Skeletal muscle tissue (tissue), 4 donors: ENCODE results near the gene RTTN. TPM values are rescaled to one million over a fixed set of nuclear protein-coding genes. Genes with fewer than 3 reads are reported as not detected.

Experiments
- H3K27ac ChIP-seq: one replicate; pipeline ENCODE4 v1.7.0; 2013; ENCODE audit warnings: mild to moderate bottlenecking, low read depth, low read length, inconsistent platforms
- H3K27me3 ChIP-seq, 3 donors: one replicate each; pipeline ENCODE4 v1.7.0; 2013; ENCODE audit warnings: low read length in 3 of 3; ENCODE audit not compliant: control insufficient read depth in 3 of 3, insufficient read depth in 3 of 3
- H3K36me3 ChIP-seq, 3 donors: one replicate each; pipeline ENCODE4 v1.7.0; 2013; ENCODE audit warnings: low read length in 3 of 3; ENCODE audit not compliant: control insufficient read depth in 3 of 3, insufficient read depth in 3 of 3
- H3K4me1 ChIP-seq, 3 donors: one replicate each; pipeline ENCODE4 v1.7.0; 2013; ENCODE audit warnings: low read length in 3 of 3, mild to moderate bottlenecking in 3 of 3; ENCODE audit not compliant: control insufficient read depth in 3 of 3, insufficient read depth in 3 of 3
- H3K4me3 ChIP-seq, 3 donors: one replicate each; pipeline ENCODE4 v1.7.0; 2013; ENCODE audit warnings: low read length in 3 of 3
- H3K9ac ChIP-seq, 3 donors: one replicate each; pipeline ENCODE4 v1.7.0; 2013; ENCODE audit warnings: low read length in 3 of 3, mild to moderate bottlenecking in 3 of 3, moderate library complexity in 2 of 3, low read depth in 1 of 3
- H3K9me3 ChIP-seq, 3 donors: one replicate each; pipeline ENCODE4 v1.7.0; 2013; ENCODE audit warnings: low read length in 3 of 3; ENCODE audit not compliant: control insufficient read depth in 3 of 3
- total RNA-seq: library from RNA; depleted of rRNA; stranded (reverse); fragments of >200 nt; gene quantifications from one replicate; pipeline ENCODE4 v1.2.3, GENCODE V29; 2014
- donor health status: Osteomylitis.

Gene RTTN
- total RNA-seq, 1 donor from 2014 or later: 43.8 TPM

DNA sequence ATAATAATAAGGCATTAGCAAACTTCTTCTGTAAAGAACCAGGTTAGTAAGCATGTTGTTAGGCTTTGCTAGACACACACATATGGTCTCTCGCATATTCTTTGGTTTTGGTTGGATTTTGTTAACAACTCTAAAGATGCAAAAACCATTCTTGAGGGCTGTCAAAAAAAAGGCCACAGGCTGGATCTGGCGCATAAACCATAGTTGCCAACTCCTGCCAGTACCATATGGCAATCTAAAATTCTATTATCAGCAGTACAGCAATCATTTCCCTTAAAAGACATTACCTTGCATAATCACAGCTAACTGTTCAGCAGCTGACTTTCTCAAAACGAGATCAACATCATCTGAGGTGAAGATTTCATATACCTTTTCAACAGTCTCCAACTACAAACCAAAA lies 63.5 kb downstream of the RTTN start:
- no peak overlapping the region for H3K9ac ChIP-seq
- H3K36me3 ChIP-seq: peaks cover 4 to 22% (median 12%) of the 10 kb centered on the region in 3 donors
- no peaks in the 10 kb centered on the region for H3K27me3 ChIP-seq
- H3K9me3 ChIP-seq: no peaks in the 10 kb centered on the region
- H3K4me3 ChIP-seq: no peak overlapping the region
- no peak overlapping the region for H3K27ac ChIP-seq
- no peaks in the 10 kb centered on the region for H3K4me1 ChIP-seq

DNA sequence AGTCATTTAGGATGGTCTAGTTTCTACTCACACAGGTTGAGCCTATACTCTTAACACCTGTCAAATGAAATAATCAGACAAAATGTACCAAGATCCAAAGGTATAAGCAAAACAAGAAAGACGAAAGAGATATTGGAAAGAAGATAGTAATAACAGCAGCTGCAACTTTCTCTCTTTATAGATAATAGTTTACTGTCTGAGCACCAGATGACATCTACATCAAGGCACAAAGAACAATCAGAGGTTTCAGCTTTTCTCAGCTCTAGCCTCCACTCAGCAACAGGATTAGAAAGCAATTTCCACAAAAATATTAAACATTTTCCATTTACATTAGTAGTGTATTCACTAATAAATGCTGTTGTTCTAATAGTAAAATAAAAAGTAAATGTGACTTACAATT lies 66.3 kb downstream of the RTTN start:
- Histone ChIP-seq H3K4me3 (no peak overlapping the region), H3K27me3 (no peaks in the 10 kb centered on the region), H3K4me1 (no peaks in the 10 kb centered on the region), H3K9ac (no peak overlapping the region), H3K36me3 (peaks cover 0 to 5% (median 0%) of the 10 kb centered on the region in 3 donors), H3K9me3 (no peaks in the 10 kb centered on the region), H3K27ac (no peak overlapping the region)

DNA sequence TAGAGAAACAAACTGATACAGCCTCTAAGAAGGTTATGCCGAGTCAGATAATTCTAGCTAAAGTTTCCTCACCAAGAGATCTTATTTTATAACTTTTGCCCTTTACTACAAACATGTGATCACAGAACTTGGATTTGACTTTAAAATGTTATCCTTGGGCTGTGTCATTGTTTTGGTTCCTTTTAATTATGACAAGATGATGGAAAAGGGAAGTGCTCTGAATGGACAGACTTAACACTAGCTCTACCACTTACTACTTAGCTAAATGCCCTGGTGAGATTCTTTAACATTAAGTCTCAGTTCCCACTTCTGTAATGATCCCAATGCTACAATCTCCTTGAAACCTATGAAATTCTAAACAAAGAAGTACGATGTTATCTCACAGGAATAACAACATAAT lies 69.9 kb downstream of the RTTN start:
- Histone ChIP-seq H3K9me3 (no peaks in the 10 kb centered on the region), H3K27ac (no peak overlapping the region), H3K4me3 (no peak overlapping the region), H3K4me1 (no peaks in the 10 kb centered on the region), H3K36me3 (peaks cover 0 to 3% (median 0%) of the 10 kb centered on the region in 3 donors), H3K27me3 (no peaks in the 10 kb centered on the region), H3K9ac (no peak overlapping the region)

DNA sequence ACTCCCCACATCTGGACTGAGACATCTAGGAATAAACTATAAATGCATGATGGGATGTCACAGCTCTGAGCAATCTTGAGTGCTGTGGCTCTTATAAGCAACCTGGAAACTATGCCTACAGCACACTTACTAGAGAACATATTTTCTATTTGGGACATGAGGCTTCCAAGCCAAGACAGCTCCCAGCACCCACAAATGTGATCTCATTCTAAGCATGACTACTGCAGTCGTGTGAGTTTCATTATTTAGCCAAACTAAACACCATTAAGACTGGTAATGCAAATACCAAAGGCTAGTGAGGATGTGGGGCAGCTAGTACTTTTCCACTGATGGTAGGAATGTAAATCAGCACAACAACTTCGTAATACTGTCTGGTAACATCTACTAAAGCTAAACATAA lies 72.5 kb downstream of the RTTN start:
- Histone ChIP-seq H3K9me3 (no peaks in the 10 kb centered on the region), H3K36me3 (peaks cover 0 to 6% (median 0%) of the 10 kb centered on the region in 3 donors), H3K9ac (no peak overlapping the region), H3K27me3 (no peaks in the 10 kb centered on the region), H3K4me3 (no peak overlapping the region), H3K27ac (no peak overlapping the region), H3K4me1 (no peaks in the 10 kb centered on the region)

DNA sequence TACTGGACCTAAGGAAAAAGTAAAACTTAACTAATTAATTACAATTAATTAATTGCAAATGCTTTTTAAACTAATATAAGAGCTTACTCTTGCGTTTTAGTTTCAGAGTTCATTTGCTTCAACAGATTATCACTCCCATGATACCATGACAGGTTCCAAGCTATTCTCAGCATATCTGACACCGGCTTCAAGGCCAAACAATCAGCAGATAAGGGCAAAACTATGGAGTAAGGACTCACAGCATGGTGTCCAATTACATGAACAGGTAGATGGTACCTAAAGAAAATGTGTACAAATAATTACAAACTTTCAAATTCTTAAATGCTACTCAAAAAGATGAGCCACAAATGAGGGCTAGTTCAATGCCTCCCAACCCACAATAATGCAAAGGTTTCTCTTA lies 77.2 kb downstream of the RTTN start:
- Histone ChIP-seq H3K36me3 (peaks cover 0 to 6% (median 2%) of the 10 kb centered on the region in 3 donors), H3K4me3 (no peak overlapping the region), H3K27me3 (no peaks in the 10 kb centered on the region), H3K4me1 (no peaks in the 10 kb centered on the region), H3K9ac (no peak overlapping the region), H3K9me3 (no peaks in the 10 kb centered on the region), H3K27ac (no peak overlapping the region)

DNA sequence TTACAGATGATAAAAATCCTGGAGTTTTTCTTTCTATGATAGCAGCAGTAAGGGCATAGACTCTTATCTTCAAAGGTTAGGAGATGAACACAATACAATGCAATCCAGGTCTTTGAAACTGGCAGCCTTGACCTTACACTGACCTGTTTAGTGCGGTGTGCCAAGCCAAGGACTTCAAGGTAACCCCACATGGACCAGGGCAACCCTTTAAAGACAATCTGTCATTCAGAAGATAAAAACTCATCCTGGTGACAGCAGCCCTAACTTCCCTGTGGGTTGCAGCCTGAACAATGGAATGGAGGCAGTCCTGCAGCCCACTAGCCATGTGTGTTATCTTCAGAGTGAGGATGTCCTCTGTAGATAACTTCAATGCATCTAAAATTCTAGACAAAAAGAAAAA lies 78.1 kb downstream of the RTTN start:
- H3K36me3 ChIP-seq: peaks cover 0 to 6% (median 2%) of the 10 kb centered on the region in 3 donors
- no peaks in the 10 kb centered on the region for H3K27me3 ChIP-seq
- no peak overlapping the region for H3K4me3 ChIP-seq
- H3K9me3 ChIP-seq: no peaks in the 10 kb centered on the region
- no peak overlapping the region for H3K9ac ChIP-seq
- no peaks in the 10 kb centered on the region for H3K4me1 ChIP-seq
- H3K27ac ChIP-seq: no peak overlapping the region

DNA sequence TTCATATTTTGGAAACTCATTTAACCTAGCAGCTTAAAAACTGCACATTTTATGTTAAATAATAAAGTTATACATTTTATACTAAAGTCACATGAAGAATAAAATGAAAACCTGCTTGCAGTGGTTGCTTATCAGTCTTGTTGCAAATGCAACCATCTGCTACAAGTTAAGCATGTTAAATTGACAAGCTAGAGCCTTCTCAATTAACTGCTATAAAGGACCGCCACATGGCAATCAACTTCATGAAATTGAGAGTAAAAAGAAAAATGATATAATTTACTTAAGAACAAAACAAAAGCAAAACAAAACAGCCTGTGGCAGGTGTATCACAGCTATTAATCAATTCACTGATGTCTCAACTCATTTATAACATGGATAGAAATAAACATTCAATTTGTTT lies 78.7 kb downstream of the RTTN start:
- H3K27me3 ChIP-seq: no peaks in the 10 kb centered on the region
- no peaks in the 10 kb centered on the region for H3K9me3 ChIP-seq
- no peak overlapping the region for H3K4me3 ChIP-seq
- peaks cover 0 to 6% (median 2%) of the 10 kb centered on the region in 3 donors for H3K36me3 ChIP-seq
- no peak overlapping the region for H3K27ac ChIP-seq
- no peak overlapping the region for H3K9ac ChIP-seq
- H3K4me1 ChIP-seq: no peaks in the 10 kb centered on the region

DNA sequence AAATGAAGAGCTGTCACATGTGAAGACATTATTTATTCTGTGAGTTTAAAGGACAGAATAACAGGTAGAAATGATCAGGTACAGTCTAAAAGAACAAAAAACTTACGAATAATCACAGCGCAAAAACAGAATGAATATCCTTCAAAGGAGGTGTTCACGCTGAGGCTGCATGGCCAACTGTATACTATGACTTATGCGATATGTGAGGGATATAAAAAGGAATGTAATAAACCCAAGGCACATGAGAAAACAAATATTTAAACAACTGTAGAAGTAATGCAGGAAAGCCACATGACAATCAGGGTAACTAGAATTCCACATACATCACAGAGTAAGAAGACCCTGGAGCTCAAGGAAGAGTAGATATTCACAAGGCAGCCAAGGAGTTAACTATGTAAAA lies 81.3 kb downstream of the RTTN start:
- H3K9ac ChIP-seq: no peak overlapping the region
- no peak overlapping the region for H3K4me3 ChIP-seq
- no peaks in the 10 kb centered on the region for H3K4me1 ChIP-seq
- H3K9me3 ChIP-seq: no peaks in the 10 kb centered on the region
- no peaks in the 10 kb centered on the region for H3K27me3 ChIP-seq
- no peak overlapping the region for H3K27ac ChIP-seq
- H3K36me3 ChIP-seq: peaks cover 0 to 11% (median 2%) of the 10 kb centered on the region in 3 donors

DNA sequence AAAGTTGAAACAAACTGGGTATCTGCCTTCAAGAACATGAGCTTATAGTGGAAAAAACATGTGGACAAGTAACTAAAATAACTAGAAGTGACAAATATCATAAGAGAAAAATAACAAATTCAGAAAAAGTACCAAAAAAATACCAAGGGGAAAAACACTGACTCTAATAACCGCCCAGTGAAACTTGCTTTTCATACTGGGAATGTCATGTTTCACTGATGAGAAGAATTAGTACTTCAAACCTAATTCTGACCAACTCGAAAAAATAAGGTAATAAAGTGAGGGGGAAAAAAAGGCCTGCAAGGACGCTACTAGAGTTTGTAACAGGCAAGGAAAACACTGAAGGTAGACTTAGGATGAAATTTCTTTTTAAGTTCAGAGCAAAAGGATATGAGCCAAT lies 83.6 kb downstream of the RTTN start:
- no peak overlapping the region for H3K9ac ChIP-seq
- H3K4me3 ChIP-seq: no peak overlapping the region
- no peaks in the 10 kb centered on the region for H3K27me3 ChIP-seq
- no peaks in the 10 kb centered on the region for H3K4me1 ChIP-seq
- H3K9me3 ChIP-seq: peaks cover 0 to 2% (median 0%) of the 10 kb centered on the region in 3 donors
- H3K36me3 ChIP-seq: peaks cover 0 to 5% (median 0%) of the 10 kb centered on the region in 3 donors
- no peak overlapping the region for H3K27ac ChIP-seq

DNA sequence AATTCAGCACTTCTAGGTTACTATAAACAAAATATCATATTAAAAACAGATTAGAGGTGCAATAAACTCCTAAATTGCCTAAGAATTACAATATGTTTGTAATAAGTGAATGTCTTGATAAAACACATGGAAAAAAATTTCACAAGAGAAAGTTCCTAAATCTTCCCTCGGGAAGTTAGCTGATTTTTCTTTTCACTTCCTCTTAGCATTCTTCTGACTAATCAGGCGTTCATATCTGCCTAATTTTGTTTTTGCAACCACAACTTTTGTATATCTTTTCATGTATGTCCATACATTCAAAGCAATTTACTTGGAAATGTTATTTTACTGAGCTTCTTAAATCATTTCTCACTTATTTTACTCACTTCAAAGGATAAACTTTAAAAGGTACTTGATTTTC lies 88.5 kb downstream of the RTTN start:
- peaks cover 0 to 6% (median 0%) of the 10 kb centered on the region in 3 donors for H3K36me3 ChIP-seq
- H3K27me3 ChIP-seq: no peaks in the 10 kb centered on the region
- no peak overlapping the region for H3K9ac ChIP-seq
- no peak overlapping the region for H3K4me3 ChIP-seq
- no peak overlapping the region for H3K27ac ChIP-seq
- H3K9me3 ChIP-seq: peaks cover 0 to 2% (median 0%) of the 10 kb centered on the region in 3 donors
- peaks cover 0 to 7% (median 0%) of the 10 kb centered on the region in 3 donors for H3K4me1 ChIP-seq

DNA sequence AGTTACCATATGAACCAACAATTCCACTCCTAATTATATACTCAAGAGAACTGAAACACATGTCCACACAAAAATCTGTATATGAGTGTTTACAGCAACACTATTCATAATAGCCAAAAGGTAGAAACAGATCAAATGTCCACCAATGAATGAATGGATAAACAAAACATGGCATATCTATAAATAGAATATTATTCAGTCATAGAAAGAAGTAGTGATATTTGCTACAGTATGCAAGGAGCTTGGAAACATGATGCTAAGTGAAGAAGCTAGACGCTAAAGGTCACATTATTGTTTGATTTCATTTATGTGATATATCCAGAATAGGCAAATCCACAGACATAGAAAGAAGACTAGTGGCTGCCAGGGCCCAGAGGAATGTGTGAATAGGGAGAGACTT lies 92.0 kb downstream of the RTTN start:
- Histone ChIP-seq H3K36me3 (peaks cover 4 to 10% (median 7%) of the 10 kb centered on the region in 3 donors), H3K9ac (no peak overlapping the region), H3K4me1 (peaks cover 0 to 7% (median 0%) of the 10 kb centered on the region in 3 donors), H3K9me3 (peaks cover 0 to 1% (median 0%) of the 10 kb centered on the region in 3 donors), H3K4me3 (no peak overlapping the region), H3K27ac (no peak overlapping the region), H3K27me3 (no peaks in the 10 kb centered on the region)
